BLaER1 (cell line): ENCODE results near the gene ART5.

Experiments
- H3K27ac ChIP-seq: shearing (Covaris generic); formaldehyde crosslinking; 2 replicates; pipeline ENCODE4 v1.8.1; 2022
- H3K27me3 ChIP-seq: shearing (Covaris generic); formaldehyde crosslinking; 2 replicates; pipeline ENCODE4 v1.8.1; 2022
- H3K36me3 ChIP-seq: shearing (Covaris generic); formaldehyde crosslinking; 2 replicates; pipeline ENCODE4 v1.8.1; 2022
- H3K4me1 ChIP-seq: shearing (Covaris generic); formaldehyde crosslinking; 2 replicates; pipeline ENCODE4 v1.8.1; 2022
- H3K4me2 ChIP-seq: shearing (Covaris generic); formaldehyde crosslinking; 2 replicates; pipeline ENCODE4 v1.8.1; 2022
- H3K4me3 ChIP-seq: shearing (Covaris generic); formaldehyde crosslinking; 2 replicates; pipeline ENCODE4 v1.8.1; 2022
- H3K9ac ChIP-seq: shearing (Covaris generic); formaldehyde crosslinking; 2 replicates; pipeline ENCODE4 v1.8.1; 2022
- H3K9me3 ChIP-seq: shearing (Covaris generic); formaldehyde crosslinking; 2 replicates; pipeline ENCODE4 v1.8.1; 2022
- H4K20me1 ChIP-seq: shearing (Covaris generic); formaldehyde crosslinking; 2 replicates; pipeline ENCODE4 v1.8.1; 2022
- Cebpa-rat ChIP-seq: shearing (Covaris generic); IDR thresholded peaks from 2 replicates; pipeline ENCODE4 v1.8.1; 2022

The ART5 gene, protein sequence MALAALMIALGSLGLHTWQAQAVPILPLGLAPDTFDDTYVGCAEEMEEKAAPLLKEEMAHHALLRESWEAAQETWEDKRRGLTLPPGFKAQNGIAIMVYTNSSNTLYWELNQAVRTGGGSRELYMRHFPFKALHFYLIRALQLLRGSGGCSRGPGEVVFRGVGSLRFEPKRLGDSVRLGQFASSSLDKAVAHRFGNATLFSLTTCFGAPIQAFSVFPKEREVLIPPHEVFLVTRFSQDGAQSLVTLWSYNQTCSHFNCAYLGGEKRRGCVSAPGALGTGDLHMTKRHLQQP

DNA sequence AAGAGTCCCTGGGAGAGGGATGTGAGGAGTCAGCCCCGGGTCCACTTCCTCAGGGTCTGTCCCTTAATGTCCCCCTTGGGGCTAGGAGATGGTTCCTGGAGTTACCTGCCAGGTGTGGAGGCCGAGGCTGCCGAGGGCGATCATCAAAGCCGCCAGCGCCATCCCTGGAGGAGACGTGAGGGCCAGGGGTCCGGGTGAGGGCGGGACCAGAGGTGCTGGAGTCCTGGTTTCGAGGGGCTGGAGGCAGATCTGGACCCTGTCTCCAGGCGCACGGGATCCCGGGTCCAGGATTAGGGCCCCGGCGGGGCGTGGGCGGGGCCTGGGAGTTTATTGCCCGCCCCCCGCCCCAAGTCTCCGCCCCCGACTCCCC, at the start of gene ART5:
ART5 (minus strand) TSS at position 292 of the 370 bp plus-strand sequence; CDS start at position 162, 130 bp downstream.
- H3K9ac ChIP-seq, result peak within 1 kb of the TSS; percentile 68

DNA sequence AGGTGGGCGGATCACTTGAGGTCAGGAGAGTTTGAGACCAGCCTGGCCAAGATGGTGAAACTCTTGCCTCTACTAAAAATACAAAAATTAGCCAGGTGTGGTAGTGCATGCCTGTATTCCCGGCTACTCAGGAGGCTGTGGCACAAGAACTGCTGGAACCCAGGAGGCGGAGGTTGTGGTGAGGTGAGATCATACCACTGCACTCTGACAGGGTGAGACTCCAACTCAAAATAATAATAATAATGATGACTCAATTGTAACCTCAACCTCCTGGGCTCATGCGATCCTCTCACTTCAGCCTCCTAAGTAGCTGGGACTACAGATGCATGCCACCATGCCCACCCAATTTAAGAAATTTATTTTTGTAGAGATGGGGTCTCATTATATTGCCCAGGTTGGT, 45.0 kb upstream of the ART5 start:
- Histone ChIP-seq H3K27me3 (no peaks in the 10 kb centered on the region), H3K4me2 (no peak overlapping the region), H3K36me3 (peaks cover 100% of the 10 kb centered on the region), H3K4me3 (no peak overlapping the region), H3K9me3 (no peaks in the 10 kb centered on the region), H3K4me1 (no peaks in the 10 kb centered on the region), H3K27ac (no peak overlapping the region), H3K9ac (no peak overlapping the region), H4K20me1 (peaks cover 12% of the 10 kb centered on the region)
- no peak for TF ChIP-seq Cebpa-rat

More for the DNA sequence above, at the start of gene ART5:
- TF ChIP-seq Cebpa-rat, result no peak
- Histone ChIP-seq H3K27ac (peak within 1 kb of the TSS; percentile 18; the same call in 1 of the 2 replicates), H3K4me1 (peaks cover 10% of the 10 kb centered on the region), H3K9me3 (peaks cover 19% of the 10 kb centered on the region; the same call in 1 of the 2 replicates), H3K4me2 (peak within 1 kb of the TSS; percentile 93), H3K36me3 (no peaks in the 10 kb centered on the region), H3K4me3 (peak within 1 kb of the TSS; percentile 67), H4K20me1 (no peaks in the 10 kb centered on the region), H3K27me3 (peaks cover 26% of the 10 kb centered on the region)

DNA sequence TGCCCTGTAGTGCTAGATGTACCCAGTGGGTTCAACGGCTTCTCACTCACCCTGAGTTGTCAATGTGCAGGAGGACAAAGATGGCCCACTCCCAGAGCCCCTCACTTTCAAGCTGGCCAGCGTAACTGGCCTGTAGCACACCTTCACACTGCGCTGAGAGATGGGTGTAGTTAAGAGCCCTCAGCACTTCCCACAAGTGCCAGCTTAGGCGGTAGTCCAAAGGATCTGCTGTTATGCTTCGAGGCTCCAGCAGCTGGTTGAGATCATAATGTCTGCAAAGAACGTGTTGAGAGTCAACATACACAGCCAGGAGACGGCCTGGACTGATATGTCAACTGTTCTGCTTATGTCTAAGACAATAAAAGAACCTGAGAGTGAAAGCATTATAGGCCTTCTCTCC, 44.1 kb upstream of the ART5 start:
- Histone ChIP-seq H3K36me3 (peaks cover 100% of the 10 kb centered on the region), H3K27me3 (no peaks in the 10 kb centered on the region)

DNA sequence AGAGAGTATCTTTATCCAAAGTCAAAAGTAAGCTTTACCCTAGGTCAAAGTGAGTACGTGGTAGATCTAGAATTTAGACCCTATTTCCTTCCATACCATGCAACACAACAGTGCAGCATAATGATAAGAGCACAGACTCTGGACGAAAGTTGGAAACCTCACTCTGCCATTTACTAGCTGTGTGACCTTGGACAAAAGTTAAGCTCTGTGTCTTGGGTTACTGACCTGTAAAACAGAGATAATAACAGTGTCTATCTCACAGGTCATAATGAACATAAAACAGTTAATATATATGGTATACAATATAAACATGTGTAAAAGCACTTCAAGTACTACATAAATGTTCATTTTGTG, 43.0 kb upstream of the ART5 start:
- H3K4me1 ChIP-seq, result no peaks in the 10 kb centered on the region
- H3K27me3 ChIP-seq, result no peaks in the 10 kb centered on the region
- no peak for TF ChIP-seq Cebpa-rat
- no peak overlapping the region for H3K4me2 ChIP-seq
- no peak overlapping the region for H3K9ac ChIP-seq
- no peaks in the 10 kb centered on the region for H3K9me3 ChIP-seq
- no peak overlapping the region for H3K4me3 ChIP-seq
- H3K27ac ChIP-seq, result no peak overlapping the region
- peaks cover 100% of the 10 kb centered on the region for H3K36me3 ChIP-seq
- peaks cover 12% of the 10 kb centered on the region; the same call in 1 of the 2 replicates for H4K20me1 ChIP-seq

More for the DNA sequence above, 44.1 kb upstream of the ART5 start:
- Histone ChIP-seq H3K9me3 (no peaks in the 10 kb centered on the region), H3K9ac (no peak overlapping the region), H3K4me1 (no peaks in the 10 kb centered on the region), H3K4me2 (no peak overlapping the region), H4K20me1 (peaks cover 12% of the 10 kb centered on the region; the same call in 1 of the 2 replicates), H3K27ac (no peak overlapping the region), H3K4me3 (no peak overlapping the region)
- no peak for TF ChIP-seq Cebpa-rat

DNA sequence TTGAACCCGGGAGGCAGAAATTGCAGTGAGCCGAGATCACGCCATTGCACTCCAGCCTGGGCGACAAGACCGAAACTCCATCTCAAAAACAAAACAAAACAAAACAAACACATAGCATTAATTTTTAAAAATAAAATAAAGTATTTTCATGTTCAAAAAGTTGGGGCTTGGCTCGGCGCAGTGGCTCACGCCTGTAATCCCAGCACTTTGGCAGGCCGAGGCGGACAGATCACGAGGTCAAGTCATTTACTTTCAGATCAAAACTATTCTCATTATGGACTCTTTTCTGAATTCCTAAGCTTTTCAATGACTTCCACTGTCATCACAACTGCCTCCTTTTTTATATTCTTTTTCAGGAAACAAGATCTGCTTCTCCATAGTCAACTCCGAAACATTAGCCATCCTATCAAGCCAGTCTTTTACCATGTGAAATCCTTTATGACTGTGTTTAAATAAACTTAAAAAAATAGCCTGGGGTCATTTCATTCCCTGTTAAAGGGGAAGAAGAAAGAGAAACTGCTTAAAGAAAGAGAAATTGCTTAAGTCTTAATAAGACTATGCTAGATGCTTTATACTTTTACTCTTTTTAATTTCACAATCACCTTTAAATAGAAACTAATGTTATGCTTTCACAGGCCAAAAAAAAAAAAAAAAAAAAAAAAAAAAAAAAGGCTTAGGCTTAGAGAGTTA, 42.5 kb upstream of the ART5 start:
- Histone ChIP-seq H3K4me3 (no peak overlapping the region), H3K9ac (no peak overlapping the region), H4K20me1 (peaks cover 12% of the 10 kb centered on the region; the same call in 1 of the 2 replicates), H3K4me1 (no peaks in the 10 kb centered on the region), H3K9me3 (no peaks in the 10 kb centered on the region), H3K36me3 (peaks cover 100% of the 10 kb centered on the region), H3K27ac (no peak overlapping the region), H3K27me3 (no peaks in the 10 kb centered on the region), H3K4me2 (no peak overlapping the region)
- TF ChIP-seq Cebpa-rat, result no peak

DNA sequence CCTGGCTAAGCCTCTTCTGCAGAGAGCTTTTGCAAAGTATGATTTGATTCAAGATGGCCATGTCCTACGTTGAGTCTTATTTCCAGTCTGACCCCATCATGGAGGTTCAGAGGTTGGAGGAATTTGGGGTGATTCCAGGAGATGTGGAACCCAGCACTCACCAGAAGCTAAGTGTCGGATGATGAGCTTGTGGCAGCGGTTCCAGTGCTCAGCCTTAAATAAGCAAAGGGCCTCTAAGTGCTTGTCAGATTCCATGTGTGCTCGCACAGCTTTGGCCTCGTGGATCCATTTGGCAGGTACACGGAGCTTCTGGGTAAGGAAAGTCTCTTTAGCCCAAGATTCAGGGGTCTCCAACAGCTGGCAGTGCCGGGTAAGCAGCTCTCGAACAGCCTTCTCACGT, 41.2 kb upstream of the ART5 start:
- Histone ChIP-seq H3K27me3 (no peaks in the 10 kb centered on the region), H3K4me3 (no peak overlapping the region), H4K20me1 (peaks cover 12% of the 10 kb centered on the region; the same call in 1 of the 2 replicates), H3K4me1 (no peaks in the 10 kb centered on the region), H3K9ac (no peak overlapping the region), H3K9me3 (no peaks in the 10 kb centered on the region), H3K4me2 (no peak overlapping the region), H3K36me3 (peaks cover 100% of the 10 kb centered on the region), H3K27ac (no peak overlapping the region)
- TF ChIP-seq Cebpa-rat, result no peak

DNA sequence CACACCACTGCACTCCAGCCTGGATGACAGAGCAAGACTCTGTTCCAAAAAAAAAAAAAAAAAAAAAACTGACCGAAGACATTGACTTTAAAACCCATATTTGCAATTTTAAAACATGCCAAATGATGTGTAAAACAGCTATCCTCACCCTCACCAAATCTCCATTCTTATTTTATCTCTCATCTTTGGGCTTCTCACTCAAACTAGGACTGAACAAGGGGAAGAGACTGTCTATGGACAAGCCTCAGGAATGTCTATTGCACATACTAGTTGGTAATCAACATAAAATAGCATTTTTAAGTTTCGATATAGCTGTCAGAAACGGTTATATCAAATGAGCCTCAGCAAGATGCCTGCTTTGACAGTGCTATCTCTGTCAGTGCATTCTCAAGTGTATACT, 37.3 kb upstream of the ART5 start:
- TF ChIP-seq Cebpa-rat, result no peak
- no peaks in the 10 kb centered on the region for H3K27me3 ChIP-seq
- H3K4me1 ChIP-seq, result no peaks in the 10 kb centered on the region
- H3K4me3 ChIP-seq, result no peak overlapping the region
- H3K36me3 ChIP-seq, result peaks cover 100% of the 10 kb centered on the region
- no peaks in the 10 kb centered on the region for H3K9me3 ChIP-seq
- H3K27ac ChIP-seq, result no peak overlapping the region
- H3K4me2 ChIP-seq, result no peak overlapping the region
- H3K9ac ChIP-seq, result no peak overlapping the region
- no peaks in the 10 kb centered on the region; the same call in 1 of the 2 replicates for H4K20me1 ChIP-seq

DNA sequence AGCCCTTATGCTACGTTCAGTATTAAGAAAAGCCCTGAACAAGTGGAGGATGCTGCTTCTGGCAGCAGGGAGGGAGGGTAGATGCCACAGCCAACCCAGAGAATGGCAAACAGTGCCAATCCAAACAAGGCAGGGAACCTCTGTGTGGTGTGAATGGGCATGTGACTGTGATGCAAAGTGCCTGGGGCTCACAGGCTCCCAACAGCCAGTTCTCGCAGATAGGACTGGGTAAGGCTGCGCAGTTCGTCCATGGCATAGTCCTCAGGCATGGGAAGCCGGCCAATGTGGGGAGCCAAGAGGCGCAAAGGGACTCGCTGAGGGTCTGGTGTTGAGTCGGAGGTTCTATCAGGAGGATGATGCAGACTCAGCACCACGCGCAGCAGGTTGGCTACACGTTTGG, 34.2 kb upstream of the ART5 start:
- H4K20me1 ChIP-seq, result no peaks in the 10 kb centered on the region; the same call in 1 of the 2 replicates
- no peak for TF ChIP-seq Cebpa-rat
- H3K36me3 ChIP-seq, result peaks cover 99% of the 10 kb centered on the region
- H3K9ac ChIP-seq, result no peak overlapping the region
- no peak overlapping the region for H3K27ac ChIP-seq
- no peaks in the 10 kb centered on the region for H3K4me1 ChIP-seq
- H3K4me2 ChIP-seq, result no peak overlapping the region
- H3K9me3 ChIP-seq, result no peaks in the 10 kb centered on the region
- H3K27me3 ChIP-seq, result no peaks in the 10 kb centered on the region
- H3K4me3 ChIP-seq, result no peak overlapping the region

DNA sequence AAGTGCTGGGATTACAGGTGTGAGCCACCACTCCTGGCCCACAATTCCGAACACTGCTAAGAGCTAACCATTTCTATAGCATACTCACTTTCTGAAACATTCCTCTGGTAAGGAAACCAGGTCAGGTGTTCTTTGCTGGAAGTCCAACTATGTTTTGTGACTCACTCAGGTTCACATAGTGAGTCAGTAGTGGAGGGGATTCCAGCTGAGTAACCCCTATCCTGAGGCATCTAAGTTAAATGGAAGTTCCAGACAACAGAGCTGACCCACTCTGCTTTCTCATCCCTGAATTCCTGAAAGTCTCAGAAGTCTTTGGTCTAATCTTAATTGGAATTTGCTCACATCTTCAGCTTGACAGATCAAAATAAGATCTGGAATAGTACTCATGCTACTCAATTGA, 32.4 kb upstream of the ART5 start:
- Histone ChIP-seq H3K27me3 (no peaks in the 10 kb centered on the region), H3K36me3 (peaks cover 99% of the 10 kb centered on the region), H3K4me3 (no peak overlapping the region), H4K20me1 (peaks cover 4% of the 10 kb centered on the region; the same call in 1 of the 2 replicates), H3K9me3 (no peaks in the 10 kb centered on the region), H3K27ac (no peak overlapping the region), H3K4me2 (no peak overlapping the region), H3K4me1 (no peaks in the 10 kb centered on the region), H3K9ac (no peak overlapping the region)
- TF ChIP-seq Cebpa-rat, result no peak
